HG02642 (cell line): ENCODE measurements around the gene ZIK1.

Experiments used
- ATAC-seq: cut with Tn5 transposase; IDR thresholded peaks from one replicate; pipeline ENCODE4 v1.9.1; 2021; ENCODE audit warnings: mild to moderate bottlenecking; ENCODE audit not compliant: unreplicated experiment, poor library complexity

ZIK1 gene

GRCh38 chr19:57583521-57584416 is at the start of gene ZIK1:
Gene ZIK1, plus strand, starts transcription at chr19:57584145. Its CDS starts 212 bp downstream, at chr19:57584357.
- peak; percentile 81 for ATAC-seq

GRCh38 chr19:57537953-57538547 is 45.9 kb upstream of the ZIK1 start:
- no peak for ATAC-seq

- no peak for ATAC-seq
Observed at GRCh38 chr19:57546513-57546912, 37.4 kb upstream of the ZIK1 start.

- no peak for ATAC-seq
Observed at GRCh38 chr19:57552432-57552831, 31.5 kb upstream of the ZIK1 start.

- ATAC-seq = no peak
Observed at GRCh38 chr19:57557659-57558058, 26.3 kb upstream of the ZIK1 start.

- ATAC-seq = no peak
Observed at GRCh38 chr19:57558525-57558924, 25.4 kb upstream of the ZIK1 start.

GRCh38 chr19:57559008-57559403 is 24.9 kb upstream of the ZIK1 start:
- peak; percentile 28 for ATAC-seq

GRCh38 chr19:57559404-57560025 is 24.4 kb upstream of the ZIK1 start, which contains the start of gene ZNF550:
Gene ZNF550, minus strand, starts transcription at chr19:57559863. Its CDS starts 181 bp downstream, at chr19:57559682.
- ATAC-seq = peak; percentile 97

- ATAC-seq = peak; percentile 12
Observed at GRCh38 chr19:57560049-57560491, 23.9 kb upstream of the ZIK1 start.

GRCh38 chr19:57563547-57563946 is 20.4 kb upstream of the ZIK1 start:
- no peak for ATAC-seq

GRCh38 chr19:57566396-57567265 is 17.3 kb upstream of the ZIK1 start:
- ATAC-seq = no peak

- no peak for ATAC-seq
Observed at GRCh38 chr19:57570707-57571106, 13.2 kb upstream of the ZIK1 start.

- no peak for ATAC-seq
Observed at GRCh38 chr19:57572415-57572947, 11.5 kb upstream of the ZIK1 start.

- ATAC-seq = no peak
Observed at GRCh38 chr19:57576661-57577060, 7.3 kb upstream of the ZIK1 start.

GRCh38 chr19:57578487-57579205 is 5.3 kb upstream of the ZIK1 start, which contains the start of gene ZNF416:
Gene ZNF416, minus strand, starts transcription at chr19:57578911. Its CDS starts 207 bp downstream, at chr19:57578704.
- peak; percentile 96 for ATAC-seq

- no peak for ATAC-seq
Observed at GRCh38 chr19:57583104-57583520, 833 bp upstream of the ZIK1 start.

- ATAC-seq = no peak
Observed at GRCh38 chr19:57587529-57587928, 3.6 kb downstream of the ZIK1 start.

GRCh38 chr19:57599377-57599760 is 15.4 kb downstream of the ZIK1 start:
- no peak for ATAC-seq

- peak; percentile 92 for ATAC-seq
Observed at GRCh38 chr19:57599761-57600383, 15.9 kb downstream of the ZIK1 start, which contains the start of gene ZNF530. Gene ZNF530, plus strand, starts transcription at chr19:57599885. Its CDS starts 4,461 bp downstream, at chr19:57604346.
